Measurements from ENCODE around the gene MOGAT1.

- TF ChIP-seq, protein P1, sequence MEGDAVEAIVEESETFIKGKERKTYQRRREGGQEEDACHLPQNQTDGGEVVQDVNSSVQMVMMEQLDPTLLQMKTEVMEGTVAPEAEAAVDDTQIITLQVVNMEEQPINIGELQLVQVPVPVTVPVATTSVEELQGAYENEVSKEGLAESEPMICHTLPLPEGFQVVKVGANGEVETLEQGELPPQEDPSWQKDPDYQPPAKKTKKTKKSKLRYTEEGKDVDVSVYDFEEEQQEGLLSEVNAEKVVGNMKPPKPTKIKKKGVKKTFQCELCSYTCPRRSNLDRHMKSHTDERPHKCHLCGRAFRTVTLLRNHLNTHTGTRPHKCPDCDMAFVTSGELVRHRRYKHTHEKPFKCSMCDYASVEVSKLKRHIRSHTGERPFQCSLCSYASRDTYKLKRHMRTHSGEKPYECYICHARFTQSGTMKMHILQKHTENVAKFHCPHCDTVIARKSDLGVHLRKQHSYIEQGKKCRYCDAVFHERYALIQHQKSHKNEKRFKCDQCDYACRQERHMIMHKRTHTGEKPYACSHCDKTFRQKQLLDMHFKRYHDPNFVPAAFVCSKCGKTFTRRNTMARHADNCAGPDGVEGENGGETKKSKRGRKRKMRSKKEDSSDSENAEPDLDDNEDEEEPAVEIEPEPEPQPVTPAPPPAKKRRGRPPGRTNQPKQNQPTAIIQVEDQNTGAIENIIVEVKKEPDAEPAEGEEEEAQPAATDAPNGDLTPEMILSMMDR (IDR thresholded peaks at IDR 0.05; ENCODE audit: low read depth, low read length): no peak
- no peak for TF ChIP-seq EZH2phosphoT487 (IDR thresholded peaks at IDR 0.05; ENCODE audit: low read depth)
Measured at GRCh38 chr2:222743251-222743812, 71.9 kb downstream of the MOGAT1 start.

Data from OCI-LY3 (cell line).